ENCODE data around the gene PPEF1. TPM values are rescaled to one million over a fixed set of nuclear protein-coding genes. Genes with fewer than 3 reads are reported as not detected.

Gene PPEF1
- polyA plus RNA-seq, 4 donors = 0.49 to 0.96 (median 0.63) TPM

DNA sequence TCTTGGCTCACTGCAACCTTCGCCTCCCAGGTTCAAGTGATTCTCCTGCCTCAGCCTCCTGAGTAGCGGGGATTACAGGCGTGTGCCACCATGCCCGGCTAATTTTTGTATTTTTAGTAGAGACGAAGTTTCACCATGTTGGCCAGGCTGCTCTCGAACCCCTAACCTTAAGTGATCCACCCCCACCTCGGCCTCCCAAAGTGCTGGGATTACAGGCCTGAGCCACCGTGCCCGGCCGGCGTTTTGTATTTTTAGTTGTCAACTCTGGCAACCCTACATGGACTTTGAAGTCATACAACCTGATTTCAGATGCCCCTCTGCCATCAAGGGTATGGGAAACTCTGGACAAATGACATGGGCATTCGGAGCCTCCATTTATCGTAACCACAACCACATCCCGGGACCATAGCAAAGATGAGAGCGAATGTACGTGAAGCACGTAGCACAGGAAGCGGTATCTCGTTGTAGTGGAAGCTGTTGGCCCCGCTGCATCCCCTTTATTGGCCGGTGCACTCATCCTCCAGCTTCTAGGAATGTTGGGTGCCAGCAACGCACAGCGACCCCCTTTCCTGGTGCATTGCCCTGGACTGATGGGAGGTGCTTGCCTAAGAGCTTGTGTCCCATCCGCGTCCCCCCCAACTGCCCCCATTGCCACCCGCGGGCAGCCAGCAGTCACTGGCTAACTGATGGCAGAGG lies 167.3 kb downstream of the PPEF1 start:
- DNase-seq (ENCODE audit: low read depth in 4 of 4, low spot score in 2 of 4) = no peak

DNA sequence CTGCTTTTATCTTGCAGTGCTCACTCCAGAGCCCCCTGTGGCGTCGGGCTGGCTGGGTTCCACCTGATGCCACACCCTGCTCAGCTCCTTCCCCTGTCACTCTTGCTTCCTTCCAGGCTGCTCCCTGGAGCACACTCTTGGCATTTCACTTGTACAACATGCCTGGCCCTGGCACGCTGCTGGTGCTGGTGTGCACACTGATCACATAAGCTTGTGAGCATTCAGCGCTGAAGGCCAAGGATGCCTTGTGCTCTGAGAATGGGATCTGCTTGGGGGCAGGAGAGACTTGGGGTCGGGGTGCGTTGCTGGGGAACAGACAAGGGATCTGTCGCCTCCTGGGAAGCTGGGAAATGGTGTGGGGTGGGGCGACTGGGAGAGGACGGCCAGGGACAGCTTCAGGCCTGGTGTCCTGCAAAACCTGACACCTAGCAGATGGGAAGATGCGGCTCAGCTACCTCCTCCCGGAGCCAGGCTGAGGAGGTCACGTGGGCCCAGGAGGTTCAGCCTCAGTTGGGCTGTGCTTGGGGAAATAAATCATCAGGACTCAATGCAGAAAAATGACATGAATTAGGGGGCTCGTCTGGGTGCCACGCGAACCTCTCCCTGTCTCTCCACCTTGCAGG lies 167.9 kb downstream of the PPEF1 start:
- no peak for DNase-seq (ENCODE audit: low read depth in 4 of 4, low spot score in 2 of 4)

- no peak for DNase-seq (ENCODE audit: low read depth in 4 of 4, low spot score in 2 of 4)
Observed at GRCh38 chrX:18877469-18877868, 170.0 kb downstream of the PPEF1 start.

Other genes starting within 250 kb of the PPEF1 start
- gene RS1, start 35.5 kb upstream of the PPEF1 start, polyA plus RNA-seq (ENCODE audit: insufficient read length in 4 of 4) = under 1 TPM; 0.04 to 0.20 (median 0.13) TPM

Data from left renal cortex interstitium (tissue), 4 donors.